ENCODE measurements around the gene KLHL12.

KLHL12 gene

GRCh38 chr1:202966006-202966898 lies 39.2 kb upstream of the KLHL12 start:
- no peak for DNase-seq (ENCODE audit: low spot score)
- TF ChIP-seq CTCF (IDR thresholded peaks at IDR 0.05; ENCODE audit: extremely low read depth, missing control alignments) = no peak

GRCh38 chr1:202965422-202965821 lies 38.4 kb upstream of the KLHL12 start:
- no peak for TF ChIP-seq CTCF (IDR thresholded peaks at IDR 0.05; ENCODE audit: extremely low read depth, missing control alignments)
- no peak for DNase-seq (ENCODE audit: low spot score)

- TF ChIP-seq CTCF (IDR thresholded peaks at IDR 0.05; ENCODE audit: extremely low read depth, missing control alignments) = no peak
- no peak for DNase-seq (ENCODE audit: low spot score)
These were observed 37.9 kb upstream of the KLHL12 start for GRCh38 chr1:202964791-202965410.

GRCh38 chr1:202961220-202961880 lies 34.3 kb upstream of the KLHL12 start:
- DNase-seq (ENCODE audit: low spot score) = no peak
- TF ChIP-seq CTCF (IDR thresholded peaks at IDR 0.05; ENCODE audit: extremely low read depth, missing control alignments) = no peak

- TF ChIP-seq CTCF (IDR thresholded peaks at IDR 0.05; ENCODE audit: extremely low read depth, missing control alignments) = no peak
- DNase-seq (ENCODE audit: low spot score) = no peak
These were observed 32.2 kb upstream of the KLHL12 start for GRCh38 chr1:202959276-202959620.

GRCh38 chr1:202958544-202959275 lies 31.7 kb upstream of the KLHL12 start:
- no peak for TF ChIP-seq CTCF (IDR thresholded peaks at IDR 0.05; ENCODE audit: extremely low read depth, missing control alignments)
- no peak for DNase-seq (ENCODE audit: low spot score)

Measured in GM20000 (cell line).